Suppressor macrophage treated with lipopolysaccharide for 1 hour (primary cell): ENCODE results near the gene FIBCD1.

Experiments
- DNase-seq, 3 donors: peaks; one replicate each; pipeline ENCODE4 v3.0.0-alpha.2; 2020 to 2022

The FIBCD1 gene

DNA sequence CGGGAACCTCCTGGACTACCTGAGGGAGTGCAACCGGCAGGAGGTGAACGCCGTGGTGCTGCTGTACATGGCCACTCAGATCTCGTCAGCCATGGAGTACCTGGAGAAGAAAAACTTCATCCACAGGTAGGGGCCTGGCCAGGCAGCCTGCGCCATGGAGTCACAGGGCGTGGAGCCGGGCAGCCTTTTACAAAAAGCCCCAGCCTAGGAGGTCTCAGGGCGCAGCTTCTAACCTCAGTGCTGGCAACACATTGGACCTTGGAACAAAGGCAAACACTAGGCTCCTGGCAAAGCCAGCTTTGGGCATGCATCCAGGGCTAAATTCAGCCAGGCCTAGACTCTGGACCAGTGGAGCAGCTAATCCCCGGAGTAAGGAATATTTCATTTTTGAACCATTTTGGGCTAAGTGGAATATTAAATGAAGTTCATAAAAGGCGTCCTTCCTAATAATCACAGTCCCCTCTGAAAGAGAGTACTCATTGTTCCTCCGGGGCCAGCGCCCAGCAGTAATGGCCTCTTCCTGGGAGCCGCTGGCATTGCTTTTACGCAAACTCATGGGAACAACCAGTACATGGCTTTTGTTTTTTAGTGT, 66.0 kb downstream of the FIBCD1 start:
- no peak for DNase-seq

DNA sequence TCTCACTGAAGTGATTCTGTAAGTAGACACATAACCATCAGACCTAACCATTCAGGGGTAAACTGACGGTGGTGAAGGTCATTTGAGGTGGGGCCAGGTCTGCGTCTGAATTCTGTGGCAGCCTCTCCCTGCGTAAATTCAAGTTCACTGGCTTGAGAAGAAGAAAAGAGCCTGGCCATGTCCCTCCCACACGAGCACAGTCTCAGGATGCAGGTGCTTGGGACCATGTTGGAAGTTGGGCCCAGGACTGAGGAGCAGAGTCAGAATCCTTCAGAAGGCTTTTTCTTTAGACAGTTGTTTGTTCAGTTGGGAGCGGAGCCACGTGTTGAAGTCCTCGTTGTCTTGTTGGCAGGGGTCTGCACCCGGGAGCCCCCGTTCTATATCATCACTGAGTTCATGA, 66.5 kb downstream of the FIBCD1 start:
- no peak for DNase-seq

DNA sequence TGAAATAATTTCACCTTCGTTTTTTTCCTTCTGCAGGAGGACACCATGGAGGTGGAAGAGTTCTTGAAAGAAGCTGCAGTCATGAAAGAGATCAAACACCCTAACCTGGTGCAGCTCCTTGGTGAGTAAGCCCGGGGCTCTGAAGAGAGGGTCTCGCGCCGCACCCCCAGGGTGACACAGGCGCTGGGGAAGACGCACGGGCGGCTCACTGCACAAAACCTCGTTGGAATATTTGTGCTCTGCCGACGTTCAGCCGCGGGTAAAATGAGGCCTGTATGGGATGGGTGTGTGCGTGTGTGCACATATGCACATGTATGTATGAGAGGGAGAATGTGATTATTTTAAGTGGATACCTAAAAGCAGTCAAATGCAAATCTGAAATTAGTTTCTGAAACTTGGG, 67.0 kb downstream of the FIBCD1 start:
- DNase-seq: no peak

DNA sequence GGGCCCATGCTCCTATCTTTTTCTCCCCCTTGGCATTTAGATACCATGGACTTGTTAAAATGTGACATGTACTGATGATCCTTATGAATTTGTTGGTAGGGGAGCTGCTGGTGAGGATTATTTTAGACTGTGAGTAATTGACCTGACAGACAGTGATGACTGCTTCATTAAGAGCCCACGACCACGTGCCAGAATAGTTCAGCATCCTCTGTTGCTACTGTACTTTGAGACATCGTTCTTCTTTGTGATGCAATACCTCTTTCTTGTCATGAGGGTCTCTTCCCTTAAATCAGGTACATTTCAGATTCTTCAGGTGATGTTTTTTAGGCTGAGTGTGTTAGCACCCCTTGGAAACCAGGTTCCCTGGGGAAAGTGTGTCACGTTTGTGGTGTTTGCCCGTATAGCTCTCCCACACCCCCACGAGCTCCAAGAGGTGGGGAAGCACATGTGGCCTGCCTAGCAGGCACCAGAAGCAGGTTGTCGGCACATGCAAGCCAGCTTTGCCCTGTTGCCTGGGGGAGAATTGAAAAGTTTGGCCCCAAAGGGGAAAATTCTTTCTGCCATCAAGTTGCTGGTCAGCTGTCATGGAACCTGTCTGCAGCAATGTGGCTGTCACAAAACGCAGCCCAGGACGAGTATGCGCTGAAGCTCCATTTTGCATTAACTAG, 67.5 kb downstream of the FIBCD1 start:
- DNase-seq: no peak

DNA sequence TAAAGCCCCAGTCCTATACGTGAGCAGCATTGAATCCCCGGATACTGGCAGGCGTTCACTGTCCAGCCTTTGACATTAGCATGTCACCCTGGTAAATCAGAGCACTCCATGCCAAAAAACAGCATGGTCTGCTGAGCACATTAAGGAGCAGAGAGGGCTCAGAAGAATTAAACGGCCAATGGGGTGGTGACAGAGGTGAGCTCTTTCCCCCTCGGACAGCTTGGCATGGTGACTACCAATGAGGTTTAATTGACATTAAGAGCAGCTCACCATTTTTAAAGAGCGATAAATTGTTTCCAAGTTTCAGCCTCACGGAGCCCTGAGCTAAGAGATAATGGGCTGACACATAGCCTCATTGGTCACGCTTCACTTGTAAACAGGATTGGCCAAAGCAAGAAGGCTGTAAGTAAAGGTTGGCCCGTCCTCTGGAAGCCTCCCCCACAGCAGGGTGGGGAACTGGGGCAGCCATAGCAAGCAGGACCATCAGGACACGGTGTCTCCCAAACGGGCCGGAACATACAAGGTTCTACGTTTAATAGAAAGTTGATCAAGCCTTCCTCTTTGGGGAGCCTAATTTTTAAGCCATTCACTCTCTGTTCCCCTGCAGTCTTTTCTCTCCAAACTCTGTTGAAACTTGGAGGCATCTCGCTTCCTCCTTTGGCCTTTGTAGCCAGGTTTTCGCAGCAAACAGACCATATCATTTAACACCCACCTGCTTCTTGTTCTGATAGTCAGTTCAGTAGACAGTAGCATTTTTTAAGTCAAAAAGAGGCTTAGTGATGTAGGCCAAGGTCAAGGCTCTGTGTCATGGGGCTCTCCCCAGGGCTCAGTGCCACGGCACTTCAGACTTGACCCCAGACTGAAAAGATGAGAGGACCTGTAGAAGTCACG, 68.3 kb downstream of the FIBCD1 start:
- no peak for DNase-seq

DNA sequence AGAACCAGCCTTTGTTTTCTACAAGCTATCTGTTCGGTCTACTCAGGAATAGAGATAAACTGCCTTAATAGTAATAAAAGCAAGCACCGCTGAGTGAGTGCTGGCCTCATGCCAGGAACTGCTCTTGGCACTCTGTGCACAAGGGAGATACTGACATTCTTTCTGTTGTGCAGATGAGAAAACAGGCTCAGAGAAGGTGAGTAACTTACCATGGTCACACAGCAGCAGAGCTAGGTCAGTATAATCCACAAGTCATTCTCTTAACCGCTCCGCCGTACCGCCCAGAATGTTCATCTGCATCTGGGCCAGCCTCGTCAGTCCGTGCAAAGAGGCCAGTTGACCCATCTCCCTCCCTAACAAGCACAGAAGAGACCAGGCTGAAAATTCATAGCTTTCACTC, 69.8 kb downstream of the FIBCD1 start:
- no peak for DNase-seq

DNA sequence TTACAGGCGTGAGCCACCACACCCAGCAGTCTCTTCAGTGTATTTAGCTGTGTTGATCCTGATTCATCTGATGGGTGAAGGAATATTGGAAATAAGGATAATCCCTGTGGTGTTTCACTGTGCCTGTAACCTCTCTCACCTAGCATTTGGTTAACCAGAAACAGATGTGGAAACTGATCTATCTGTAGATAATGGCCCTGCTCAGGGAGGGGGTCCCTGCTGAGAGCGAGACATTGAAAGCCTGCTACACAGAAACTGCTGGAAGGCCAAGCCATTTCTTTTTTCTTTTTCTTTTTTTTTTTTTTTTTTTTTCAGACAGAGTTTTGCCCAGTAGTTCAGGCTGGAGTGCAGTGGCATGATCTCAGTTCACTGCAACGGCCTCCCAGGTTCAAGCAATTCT, 70.8 kb downstream of the FIBCD1 start:
- DNase-seq: no peak

DNA sequence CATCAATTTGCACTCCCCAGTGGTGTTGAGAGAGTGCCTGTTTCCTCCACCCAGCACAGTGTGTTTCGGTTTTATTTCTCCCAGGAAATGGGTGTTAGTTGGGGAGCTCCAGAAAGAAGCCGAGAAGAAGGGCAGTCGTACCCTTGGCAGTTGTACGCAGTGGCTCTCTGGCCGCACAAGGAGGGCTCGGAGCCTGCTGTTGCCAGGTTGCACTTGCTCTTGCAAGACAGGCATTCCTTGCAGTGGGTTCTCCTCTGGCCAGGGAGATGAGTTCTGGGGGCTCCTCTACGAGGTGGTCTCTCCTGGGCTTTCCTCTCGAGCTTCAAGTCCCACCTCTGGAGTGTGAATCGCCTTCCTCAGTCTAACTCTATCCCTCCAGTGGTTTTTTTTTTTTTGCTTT, 71.5 kb downstream of the FIBCD1 start:
- DNase-seq: no peak

DNA sequence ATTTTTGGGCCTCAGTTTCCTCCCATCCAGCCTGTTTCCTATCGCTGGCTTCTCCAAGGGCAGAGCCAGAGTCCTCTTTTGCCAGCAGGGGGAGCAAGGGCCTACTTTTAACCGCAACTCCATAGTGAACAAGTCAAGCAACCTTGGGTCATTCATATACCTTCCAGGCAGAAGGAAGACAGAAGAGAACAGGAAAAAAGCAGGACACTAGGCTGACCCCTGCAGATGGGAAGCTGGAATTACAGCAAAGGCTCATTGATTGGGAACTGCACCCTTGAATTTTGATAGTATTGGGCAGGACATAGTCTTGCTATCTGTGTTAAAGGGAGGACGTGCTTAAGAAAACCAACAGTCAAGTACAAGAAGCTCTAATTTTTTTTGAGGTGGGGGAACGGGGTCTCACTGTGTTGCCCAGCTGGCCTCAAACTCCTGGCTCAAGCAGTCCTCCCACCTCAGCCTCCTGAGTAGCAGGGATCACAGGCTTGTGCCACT, 72.5 kb downstream of the FIBCD1 start:
- peak; percentile 82 to 88 (median 85) for DNase-seq

DNA sequence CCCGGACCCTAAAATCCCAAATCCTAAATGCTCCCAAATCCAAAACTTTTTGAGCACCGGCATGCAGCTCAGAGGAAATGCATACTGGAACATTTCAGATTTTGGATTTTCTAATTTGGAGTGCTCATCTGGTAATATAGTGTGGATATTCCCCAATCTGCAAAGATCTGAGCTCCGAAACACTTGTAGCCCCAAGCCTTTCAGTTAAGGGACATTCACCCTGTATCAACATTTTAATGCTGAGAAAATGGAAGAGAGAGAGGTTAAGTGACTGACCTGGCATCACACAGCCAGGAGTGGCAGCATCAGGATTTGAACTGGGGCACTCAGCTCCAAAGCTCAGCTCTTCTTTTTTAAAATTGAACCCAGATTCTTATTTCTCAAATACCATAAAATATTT, 73.1 kb downstream of the FIBCD1 start:
- no peak for DNase-seq

DNA sequence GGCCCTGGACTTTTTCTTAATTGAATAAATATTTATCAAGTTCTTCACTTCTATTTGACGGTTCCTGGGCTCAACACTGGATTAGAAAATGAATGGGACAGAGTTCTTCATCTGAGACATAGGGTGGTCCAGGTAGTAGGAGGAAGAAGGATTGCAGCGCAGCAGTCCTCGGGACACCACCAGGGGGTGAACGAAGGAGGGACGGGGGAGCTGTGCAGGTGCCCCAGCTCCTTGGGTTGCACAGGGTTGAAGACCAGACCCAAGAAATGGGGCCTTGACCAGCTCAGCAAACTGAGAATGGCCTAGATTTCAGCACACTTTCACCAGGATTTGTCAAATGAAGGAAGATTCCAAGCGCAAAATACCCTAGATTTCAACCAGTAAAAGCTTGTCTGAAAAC, 74.5 kb downstream of the FIBCD1 start:
- DNase-seq: no peak

DNA sequence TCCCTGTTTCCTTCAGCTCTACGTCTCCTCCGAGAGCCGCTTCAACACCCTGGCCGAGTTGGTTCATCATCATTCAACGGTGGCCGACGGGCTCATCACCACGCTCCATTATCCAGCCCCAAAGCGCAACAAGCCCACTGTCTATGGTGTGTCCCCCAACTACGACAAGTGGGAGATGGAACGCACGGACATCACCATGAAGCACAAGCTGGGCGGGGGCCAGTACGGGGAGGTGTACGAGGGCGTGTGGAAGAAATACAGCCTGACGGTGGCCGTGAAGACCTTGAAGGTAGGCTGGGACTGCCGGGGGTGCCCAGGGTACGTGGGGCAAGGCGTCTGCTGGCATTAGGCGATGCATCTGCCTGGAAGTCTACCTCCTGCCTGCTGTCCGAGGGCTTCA, 76.3 kb downstream of the FIBCD1 start:
- DNase-seq: no peak

DNA sequence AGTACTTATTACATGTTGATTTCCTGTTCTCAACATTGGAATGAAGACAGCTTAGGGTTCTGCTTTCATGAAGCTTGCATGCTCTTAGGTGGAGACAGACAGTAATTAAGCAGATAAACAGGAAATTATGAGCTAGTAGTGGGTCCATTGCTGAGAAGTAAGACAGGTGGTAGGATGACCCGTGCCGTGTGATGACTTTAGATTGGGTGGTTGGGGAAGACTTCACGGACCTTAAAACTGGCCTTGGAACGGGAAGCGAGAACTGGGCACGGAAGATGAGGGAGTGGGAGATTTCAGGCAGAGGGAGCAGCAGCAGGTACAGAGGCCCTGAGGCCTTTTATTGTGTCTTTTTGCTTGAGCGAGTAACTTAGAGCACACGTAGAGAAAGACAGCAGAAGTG, 76.8 kb downstream of the FIBCD1 start:
- no peak for DNase-seq

DNA sequence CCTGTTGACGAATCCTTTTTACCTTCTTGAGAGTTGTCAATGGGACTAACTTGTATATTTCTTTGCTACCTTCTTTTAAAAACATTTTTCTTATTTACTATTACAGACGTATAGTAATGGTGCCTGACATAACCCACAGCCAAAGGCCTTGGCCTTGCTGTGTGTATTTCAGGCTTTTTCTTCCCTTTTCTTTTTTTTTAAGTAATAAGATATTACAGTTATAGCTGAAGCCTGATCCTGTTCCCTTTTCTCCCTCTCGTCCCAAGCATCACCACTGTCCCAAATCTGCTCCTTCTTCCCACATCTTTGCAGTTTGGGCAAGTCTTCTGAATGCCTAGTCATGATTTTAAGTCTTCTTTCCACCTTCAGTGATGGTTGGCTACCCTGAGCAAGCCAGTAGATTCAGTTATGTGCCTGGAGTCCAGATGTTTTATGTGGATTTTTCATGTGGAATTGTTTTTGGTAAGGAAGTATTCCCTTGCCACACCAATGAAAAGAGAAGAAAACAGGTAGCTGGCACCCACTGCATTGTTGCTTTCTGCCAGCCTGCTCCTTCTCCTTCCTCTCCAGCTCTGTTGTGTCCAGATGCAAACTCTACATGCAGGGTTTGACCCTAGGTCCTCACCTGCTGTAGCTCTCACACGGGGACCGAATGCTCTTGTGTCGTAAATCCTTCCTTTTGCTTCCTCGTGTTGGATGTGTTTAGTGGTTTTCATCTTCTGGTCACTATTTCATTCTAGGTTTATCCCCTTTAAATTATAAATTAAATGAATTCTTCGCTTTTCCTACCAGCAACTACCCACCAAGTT, 77.5 kb downstream of the FIBCD1 start:
- no peak for DNase-seq

DNA sequence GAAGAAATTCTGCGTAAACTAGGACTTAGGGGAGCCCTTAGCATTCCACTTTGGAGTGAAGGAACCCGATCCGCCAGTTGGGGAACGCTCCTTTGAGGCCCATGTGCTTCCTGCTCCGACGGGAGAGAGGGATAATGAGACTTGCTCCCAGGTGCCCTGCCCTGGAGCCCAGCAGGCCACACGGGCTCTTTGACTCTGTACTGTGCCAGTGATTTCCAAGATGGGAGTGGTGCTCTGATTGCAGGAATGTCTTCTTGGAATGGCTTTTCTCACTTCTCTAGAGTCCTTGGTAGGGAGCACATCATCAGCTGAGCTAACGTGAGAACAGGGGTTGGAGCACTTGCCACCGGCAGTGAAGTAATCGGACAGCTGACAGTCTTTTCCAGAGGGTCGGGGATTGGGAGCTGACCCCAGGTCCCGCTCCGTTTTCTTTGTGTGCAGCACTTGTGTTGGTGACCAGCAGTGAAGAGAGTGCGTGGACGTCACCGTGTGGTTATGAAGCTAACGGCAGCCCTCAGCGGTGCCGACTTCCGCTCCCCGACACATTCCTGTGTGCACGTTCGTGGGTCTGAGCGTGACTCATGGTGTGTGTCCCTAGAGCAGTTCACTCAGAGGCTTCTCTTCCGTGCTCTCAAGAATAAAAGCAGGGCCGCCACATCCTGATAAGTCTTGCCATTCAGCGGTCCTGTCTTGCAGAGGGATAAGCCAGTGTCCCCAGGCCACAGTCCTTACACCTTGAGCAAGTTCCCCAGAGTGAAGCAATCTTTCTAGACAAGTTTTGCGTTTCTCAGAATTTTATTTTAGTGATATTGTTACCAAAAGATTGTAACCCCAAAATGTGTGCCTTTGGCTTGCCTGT, 78.4 kb downstream of the FIBCD1 start:
- peak; percentile 26 to 41 (median 30) for DNase-seq

DNA sequence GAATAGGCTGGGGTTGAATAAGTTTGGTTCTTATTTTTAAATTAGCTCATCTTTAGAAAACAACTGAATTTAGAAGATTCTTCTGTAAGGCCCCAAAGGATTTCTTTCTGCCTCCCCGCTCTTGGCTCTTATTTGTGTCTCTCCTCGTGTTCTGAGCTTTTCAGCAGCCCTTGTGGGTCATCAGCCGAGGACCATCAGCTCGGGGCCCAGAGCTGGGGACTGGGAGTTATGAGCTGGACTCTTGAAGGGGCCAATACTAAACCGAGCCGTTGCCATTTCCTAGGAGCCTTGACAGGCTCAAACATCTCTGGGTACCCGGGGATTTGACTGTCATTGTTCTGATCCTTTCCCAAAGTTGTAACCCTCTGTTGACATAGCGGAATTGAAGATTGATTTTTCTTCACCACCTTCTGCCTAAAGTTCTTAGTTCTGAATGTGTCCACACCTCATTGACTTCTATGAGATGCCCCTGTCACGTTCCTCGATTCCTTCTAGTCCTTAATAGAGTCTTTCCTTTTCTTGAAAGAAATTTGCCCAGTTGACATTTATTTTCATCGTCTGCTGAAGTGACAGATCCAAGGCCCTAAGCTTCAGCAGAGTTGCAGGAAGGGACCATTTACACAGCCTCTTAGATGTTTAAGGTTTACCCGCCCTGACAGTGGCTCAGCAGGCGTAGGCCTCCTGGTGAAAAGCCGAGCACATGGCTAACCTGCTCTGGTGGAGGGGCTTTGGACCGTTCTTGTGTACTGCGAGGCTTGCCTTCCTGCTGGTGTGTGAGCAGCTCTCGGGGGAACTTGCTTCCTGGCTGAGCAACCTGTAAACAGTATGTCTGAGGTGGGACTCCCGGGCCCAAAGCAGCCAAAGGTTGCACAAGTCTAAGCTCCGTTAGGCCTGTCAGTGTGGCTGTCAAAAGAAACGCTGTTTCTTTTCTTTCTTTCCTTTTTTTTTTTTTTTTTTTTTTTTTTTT, 80.0 kb downstream of the FIBCD1 start:
- DNase-seq: no peak

DNA sequence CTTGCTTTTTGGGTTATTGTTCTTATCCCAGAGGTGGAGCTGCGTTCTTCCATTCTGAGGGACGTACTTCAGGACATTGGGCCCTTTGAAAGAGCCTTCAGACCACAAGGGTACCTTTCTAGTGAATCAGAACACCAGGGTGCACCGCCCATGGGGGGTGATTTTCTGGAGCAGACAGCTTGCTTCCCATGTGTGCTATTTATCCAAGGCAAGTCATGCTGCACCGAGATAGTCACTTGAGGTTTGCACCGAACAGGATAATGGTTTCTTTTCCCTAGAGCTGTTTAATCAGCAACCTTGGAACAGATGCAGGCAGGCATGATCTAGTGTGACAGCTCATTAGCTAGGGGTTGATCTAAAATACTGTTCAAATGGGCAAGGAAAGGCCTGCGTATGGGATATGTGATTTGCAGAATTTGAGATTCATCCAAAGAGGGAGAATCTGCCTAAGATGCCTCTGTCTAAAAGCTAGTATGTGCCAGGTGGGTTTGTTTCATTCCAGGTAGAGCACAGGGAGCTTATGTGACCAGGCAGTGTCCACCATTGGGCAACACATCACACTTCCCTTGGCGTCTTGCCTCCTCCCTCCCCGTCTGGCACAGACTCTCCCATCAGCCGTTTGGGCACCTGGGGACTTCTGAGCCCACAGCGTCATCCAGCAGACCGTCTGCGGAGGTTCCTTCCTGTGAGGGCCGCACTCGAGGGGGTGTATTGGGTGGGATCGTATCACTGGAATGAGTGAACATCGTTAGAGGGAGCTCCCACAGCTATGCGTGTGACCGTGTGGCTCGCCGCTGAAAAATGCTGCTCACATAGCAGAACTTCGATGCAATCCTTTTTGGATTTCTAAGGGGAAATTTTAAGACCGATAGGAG, 80.9 kb downstream of the FIBCD1 start:
- DNase-seq: no peak

DNA sequence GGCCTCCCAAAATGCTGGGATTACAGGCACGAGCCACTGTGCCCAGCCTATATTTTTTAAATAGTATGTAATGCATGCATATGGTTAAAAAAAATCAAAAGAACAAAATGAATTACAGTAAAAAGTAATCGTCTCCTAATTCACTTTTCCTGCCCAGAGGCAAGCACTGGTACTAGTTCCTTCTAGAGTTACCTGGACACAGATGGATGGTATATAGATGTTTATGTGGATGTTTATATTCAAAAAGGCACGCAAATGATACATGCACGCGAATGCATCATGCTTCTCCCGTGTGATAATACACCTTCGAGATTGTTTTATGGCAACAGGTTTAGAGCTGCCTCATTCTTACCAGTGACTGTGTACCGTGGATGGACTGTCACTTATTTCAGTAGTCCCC, 82.6 kb downstream of the FIBCD1 start:
- no peak for DNase-seq

DNA sequence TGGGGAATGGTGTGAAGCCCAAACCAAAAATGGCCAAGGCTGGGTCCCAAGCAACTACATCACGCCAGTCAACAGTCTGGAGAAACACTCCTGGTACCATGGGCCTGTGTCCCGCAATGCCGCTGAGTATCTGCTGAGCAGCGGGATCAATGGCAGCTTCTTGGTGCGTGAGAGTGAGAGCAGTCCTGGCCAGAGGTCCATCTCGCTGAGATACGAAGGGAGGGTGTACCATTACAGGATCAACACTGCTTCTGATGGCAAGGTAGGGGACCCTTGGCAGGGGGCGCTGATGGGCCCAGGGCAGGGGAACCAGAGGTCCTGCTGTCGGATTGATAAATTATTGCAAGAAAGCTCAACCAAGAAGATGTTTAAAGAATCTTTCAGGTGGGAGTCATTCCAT, 84.2 kb downstream of the FIBCD1 start:
- no peak for DNase-seq

DNA sequence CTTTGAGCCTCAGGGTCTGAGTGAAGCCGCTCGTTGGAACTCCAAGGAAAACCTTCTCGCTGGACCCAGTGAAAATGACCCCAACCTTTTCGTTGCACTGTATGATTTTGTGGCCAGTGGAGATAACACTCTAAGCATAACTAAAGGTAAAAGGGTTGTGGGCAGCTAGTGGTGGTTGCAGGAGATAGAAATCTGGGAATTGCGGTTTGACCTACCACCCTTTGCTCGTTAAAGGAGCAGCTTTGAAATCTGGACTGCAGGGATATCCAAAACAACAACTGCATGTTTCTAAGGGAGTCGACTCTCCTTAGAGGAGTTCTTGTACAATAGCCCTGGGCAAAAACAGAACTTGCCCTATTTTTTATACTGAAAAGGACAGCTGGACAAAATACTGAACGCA, 85.0 kb downstream of the FIBCD1 start:
- DNase-seq: no peak
